H1 (cell line): Measurements from ENCODE around the gene NACA. TPM values are rescaled to one million over a fixed set of nuclear protein-coding genes. Genes with fewer than 3 reads are reported as not detected.

Experiments
- ATF2 ChIP-seq: IDR thresholded peaks from 2 replicates; pipeline ENCODE4 v1.6.1; 2012; ENCODE audit warnings: low read length, inconsistent platforms
- BRCA1 ChIP-seq: IDR thresholded peaks from 2 replicates; pipeline ENCODE4 v1.6.1; 2012; ENCODE audit warnings: low read depth, low read length, improper control_type of control experiment
- EGR1 ChIP-seq: IDR thresholded peaks from 2 replicates; pipeline ENCODE4 v1.6.1; 2011; ENCODE audit warnings: low read depth, low read length, borderline replicate concordance
- KDM4A ChIP-seq: IDR thresholded peaks from one replicate; pipeline ENCODE4 v1.7.1; 2012; ENCODE audit warnings: low read depth, mild to moderate bottlenecking, moderate library complexity, low read length, inconsistent platforms; ENCODE audit not compliant: severe bottlenecking
- TCF12 ChIP-seq: IDR thresholded peaks from 2 replicates; pipeline ENCODE4 v1.6.1; 2011; ENCODE audit warnings: low read depth, mild to moderate bottlenecking, low read length
- polyA plus RNA-seq, 7 experiments: library from polyadenylated mRNA; depleted of rRNA in 3 of 7; stranded (reverse) in 5 of 7; unstranded in 2 of 7; fragments of >200 nt in 5 of 7; fragments of 200-250 nt in 2 of 7; gene quantifications; 1 replicate in 5 of 7; 2 replicates in 1 of 7; 4 replicates in 1 of 7; pipeline versions ENCODE4 v1.2.1 to v1.2.3, GENCODE V29; 2011 to 2013; ENCODE audit warnings: missing spikeins in 2 of 7, mixed read lengths in 2 of 7
- total RNA-seq: library from RNA; stranded (reverse); fragmentation: NEBNext Ultra II Directional; extraction: Animal tissue kit (Norgen Biotek cat#: 25700); gene quantifications from 2 replicates; pipeline ENCODE4 v1.2.1, GENCODE V29; 2021

NACA gene
- total and polyA plus RNA-seq, 2 of the 8 experiments (the other 6 are each of a cell fraction or from before 2014, with no cell fraction given): 511 to 1,063 TPM

GRCh38 chr12:56679883-56680575 is 45.1 kb downstream of the NACA start (continued):
- TF ChIP-seq ATF2 (no peak), TCF12 (no peak), KDM4A (no peak), BRCA1 (no peak), EGR1 (no peak)
